Upper lobe of left lung (tissue), 6 donors: ENCODE data around the gene KRT33B. TPM values are rescaled to one million over a fixed set of nuclear protein-coding genes. Genes with fewer than 3 reads are reported as not detected.
A peak's percentile ranks its signal among the peaks of the same experiment; 100 is the strongest.

ENCODE experiments used
- ATAC-seq, 2 donors: fragments of 200-7000 bp; cut with Tn5 transposase; one replicate each; pipeline ENCODE4 v1.9.1; 2022; ENCODE audit warnings: mild to moderate bottlenecking in 2 of 2, moderate library complexity in 2 of 2; ENCODE audit not compliant: low FRiP score in 2 of 2
- DNase-seq, 2 donors: peaks; one replicate each; pipeline ENCODE4 v3.0.0-alpha.2; 2019 to 2020
- H3K27ac ChIP-seq, 4 donors: fragments of 200-600 bp; sonication (generic); one replicate each; pipeline ENCODE4 v1.5.1; 2016 to 2019
- H3K27me3 ChIP-seq, 4 donors: fragments of 200-600 bp; sonication (generic); one replicate each; pipeline ENCODE4 v1.5.1; 2017 to 2019
- H3K36me3 ChIP-seq, 4 donors: fragments of 200-600 bp; sonication (generic); one replicate each; pipeline ENCODE4 v1.5.1; 2016 to 2019
- H3K4me1 ChIP-seq, 4 donors: fragments of 200-600 bp; sonication (generic); one replicate each; pipeline ENCODE4 v1.5.1; 2018 to 2019
- H3K4me3 ChIP-seq, 4 donors: fragments of 200-600 bp; sonication (generic); one replicate each; pipeline ENCODE4 v1.5.1; 2017 to 2019; ENCODE audit warnings: mild to moderate bottlenecking in 2 of 4, moderate library complexity in 1 of 4
- H3K9me3 ChIP-seq, 4 donors: fragments of 200-600 bp; sonication (generic); one replicate each; pipeline ENCODE4 v1.5.1; 2018 to 2019
- EP300 ChIP-seq, 4 donors: sonication (generic); formaldehyde crosslinking; IDR thresholded peaks; one replicate each; pipeline ENCODE4 v1.5.1; 2017; ENCODE audit warnings: antibody characterized with exemption in 4 of 4, control low read depth in 2 of 4
- POLR2A ChIP-seq, 4 donors: fragments of 450-650 bp; IDR thresholded peaks; one replicate each; pipeline ENCODE4 v1.5.1; 2016 to 2017; ENCODE audit warnings: antibody characterized with exemption in 4 of 4, mild to moderate bottlenecking in 2 of 4
- POLR2AphosphoS5 ChIP-seq, 2 donors: sonication (generic); formaldehyde crosslinking; IDR thresholded peaks; one replicate each; pipeline ENCODE4 v1.5.1; 2017; ENCODE audit warnings: antibody characterized with exemption in 2 of 2
- whole genome bisulfite sequencing, 2 donors: methylation state at CpG; one replicate each; pipeline ENCODE4 v1.1.5; 2017 to 2018; 5-methylcytosine and 5-hydroxymethylcytosine counted together
- total RNA-seq, 6 donors: library from RNA; depleted of rRNA in 4 of 6; stranded (reverse); fragments of >200 nt in 4 of 6; gene quantifications; one replicate each; pipeline versions ENCODE4 v1.1.0 to v1.2.1, GENCODE V29; 2016 to 2021
- TF ChIP-seq, protein P1 (sequence below), 6 experiments: fragments of 450-650 bp in 4 of 6; fragments of 200-600 bp in 2 of 6; sonication (generic) in 2 of 6; IDR thresholded peaks; one replicate each; pipeline ENCODE4 v1.5.1; 2016 to 2019; ENCODE audit warnings: antibody characterized with exemption in 6 of 6
- donor health status: DM: no; HTN: no; CAD: no; lungs with moderate emphysema.
- donor health status: DM: no; HTN: yes; CAD: no; lungs with severe emphysema.

Gene KRT33B
- total RNA-seq, 6 donors from 2014 or later = not detected

DNA sequence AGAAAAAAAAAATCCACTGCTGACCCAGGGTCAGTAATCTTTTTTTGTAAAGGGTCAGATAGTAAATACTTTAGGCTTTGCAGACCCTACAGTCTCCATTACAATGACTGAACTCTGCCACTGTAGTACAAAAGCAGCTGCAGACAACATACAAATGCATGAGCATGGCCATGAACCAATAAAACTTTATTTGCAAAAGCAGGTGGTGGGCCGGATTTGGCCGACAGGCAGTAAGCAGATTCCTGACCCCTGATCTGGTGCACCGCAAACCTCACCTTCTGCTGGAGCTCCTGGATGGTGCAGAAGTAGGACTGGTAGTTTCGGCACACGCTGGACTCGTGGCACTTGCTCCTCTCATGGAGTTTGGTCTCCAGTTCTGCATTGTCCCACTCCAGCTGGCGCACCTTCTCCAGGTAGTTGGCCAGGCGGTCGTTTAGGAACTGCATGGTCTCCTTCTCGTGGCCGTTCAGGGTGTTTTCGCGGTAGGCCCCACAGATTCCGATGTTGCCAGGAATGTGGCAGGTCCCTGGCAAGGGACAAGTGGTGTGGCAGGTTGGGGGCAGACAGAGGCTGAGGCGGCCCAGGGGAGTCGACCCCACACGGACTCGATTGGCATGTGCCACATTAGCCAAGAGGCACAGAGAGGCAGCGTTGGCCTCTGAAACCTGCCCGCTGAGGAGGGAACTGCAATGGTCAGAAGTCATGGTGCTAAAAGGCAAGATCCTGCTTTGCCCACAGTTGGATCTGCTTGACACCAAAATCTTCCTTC is 41.6 kb upstream of the KRT33B start:
- Histone ChIP-seq H3K9me3 (no peaks in the 10 kb centered on the region), H3K4me3 (no peak overlapping the region), H3K27me3 (no peaks in the 10 kb centered on the region), H3K36me3 (no peaks in the 10 kb centered on the region), H3K27ac (no peak overlapping the region), H3K4me1 (peaks cover 0 to 5% (median under 1%) of the 10 kb centered on the region in 4 donors)
- WGBS, 2 donors = 95 to 97% methylated on average over 18 to 20 of the region's 20 CpGs
- DNase-seq (peak in 1 of 2 donors; percentile 38), ATAC-seq (no peak)
- no peak for TF ChIP-seq EP300 (IDR thresholded peaks at IDR 0.05)
- TF ChIP-seq, protein P1, sequence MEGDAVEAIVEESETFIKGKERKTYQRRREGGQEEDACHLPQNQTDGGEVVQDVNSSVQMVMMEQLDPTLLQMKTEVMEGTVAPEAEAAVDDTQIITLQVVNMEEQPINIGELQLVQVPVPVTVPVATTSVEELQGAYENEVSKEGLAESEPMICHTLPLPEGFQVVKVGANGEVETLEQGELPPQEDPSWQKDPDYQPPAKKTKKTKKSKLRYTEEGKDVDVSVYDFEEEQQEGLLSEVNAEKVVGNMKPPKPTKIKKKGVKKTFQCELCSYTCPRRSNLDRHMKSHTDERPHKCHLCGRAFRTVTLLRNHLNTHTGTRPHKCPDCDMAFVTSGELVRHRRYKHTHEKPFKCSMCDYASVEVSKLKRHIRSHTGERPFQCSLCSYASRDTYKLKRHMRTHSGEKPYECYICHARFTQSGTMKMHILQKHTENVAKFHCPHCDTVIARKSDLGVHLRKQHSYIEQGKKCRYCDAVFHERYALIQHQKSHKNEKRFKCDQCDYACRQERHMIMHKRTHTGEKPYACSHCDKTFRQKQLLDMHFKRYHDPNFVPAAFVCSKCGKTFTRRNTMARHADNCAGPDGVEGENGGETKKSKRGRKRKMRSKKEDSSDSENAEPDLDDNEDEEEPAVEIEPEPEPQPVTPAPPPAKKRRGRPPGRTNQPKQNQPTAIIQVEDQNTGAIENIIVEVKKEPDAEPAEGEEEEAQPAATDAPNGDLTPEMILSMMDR (IDR thresholded peaks at IDR 0.05) = no peak

DNA sequence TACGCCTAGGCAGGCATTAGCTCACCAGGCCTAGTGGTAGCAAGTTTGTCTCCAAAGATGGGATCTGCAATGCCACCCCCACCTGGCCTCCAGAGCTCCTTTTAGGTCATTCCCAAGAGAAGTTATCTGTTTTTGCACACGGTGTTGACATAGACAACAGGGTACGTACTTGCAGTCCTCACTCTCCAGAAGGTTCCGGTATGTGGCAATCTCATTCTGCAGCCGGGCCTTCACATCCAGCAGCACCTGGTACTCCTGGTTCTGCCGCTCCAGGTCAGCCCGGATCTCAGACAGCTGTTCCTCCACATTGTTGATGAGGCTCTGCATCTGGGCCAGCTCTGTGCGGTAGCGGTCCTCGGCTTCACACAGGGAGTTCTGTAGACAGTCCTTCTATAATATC is 37.6 kb upstream of the KRT33B start:
- Histone ChIP-seq H3K36me3 (no peaks in the 10 kb centered on the region), H3K27ac (no peak overlapping the region), H3K27me3 (no peaks in the 10 kb centered on the region), H3K4me3 (no peak overlapping the region), H3K9me3 (no peaks in the 10 kb centered on the region), H3K4me1 (peaks cover 0 to 7% (median 6%) of the 10 kb centered on the region in 4 donors)
- no peak for TF ChIP-seq POLR2A (IDR thresholded peaks at IDR 0.05)
- TF ChIP-seq EP300 (IDR thresholded peaks at IDR 0.05) = no peak
- no peak for TF ChIP-seq POLR2AphosphoS5 (IDR thresholded peaks at IDR 0.05)
- TF ChIP-seq, protein P1 (IDR thresholded peaks at IDR 0.05) = no peak
- 92 to 98% methylated on average over 10 of the region's 10 CpGs for WGBS, 2 donors
- ATAC-seq (no peak), DNase-seq (no peak)

DNA sequence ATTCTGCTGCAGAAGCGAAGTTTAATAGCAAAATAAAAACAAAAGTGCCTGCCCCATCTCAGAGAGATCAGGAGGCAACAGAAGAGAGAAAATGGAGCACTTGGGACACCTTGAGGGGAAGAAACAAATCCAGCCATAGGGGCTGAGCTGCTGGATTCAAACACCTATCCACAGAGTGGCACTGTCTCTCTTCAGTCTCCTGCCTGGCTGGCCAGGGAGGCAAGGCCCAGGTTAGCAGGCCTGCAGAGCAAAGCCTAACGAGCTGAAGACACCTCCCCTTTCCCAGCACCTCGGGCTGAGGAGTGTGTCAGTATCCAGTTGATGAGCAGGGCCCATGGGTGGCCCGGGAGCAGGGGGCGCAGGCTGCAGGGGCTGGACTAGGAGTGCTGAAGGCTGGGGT is 36.6 kb upstream of the KRT33B start:
- H3K27ac ChIP-seq = no peak overlapping the region
- H3K27me3 ChIP-seq = no peaks in the 10 kb centered on the region
- 66 to 69% methylated on average over 5 of the region's 5 CpGs for WGBS, 2 donors
- H3K4me3 ChIP-seq = no peak overlapping the region
- no peaks in the 10 kb centered on the region for H3K9me3 ChIP-seq
- H3K4me1 ChIP-seq = peaks cover 0 to 7% (median 6%) of the 10 kb centered on the region in 4 donors
- DNase-seq (peak in 1 of 2 donors; percentile 39), ATAC-seq (no peak)
- TF ChIP-seq POLR2A (IDR thresholded peaks at IDR 0.05) = no peak
- TF ChIP-seq POLR2AphosphoS5 (IDR thresholded peaks at IDR 0.05) = no peak
- TF ChIP-seq, protein P1 (IDR thresholded peaks at IDR 0.05) = no peak
- TF ChIP-seq EP300 (IDR thresholded peaks at IDR 0.05) = no peak
- H3K36me3 ChIP-seq = no peaks in the 10 kb centered on the region

DNA sequence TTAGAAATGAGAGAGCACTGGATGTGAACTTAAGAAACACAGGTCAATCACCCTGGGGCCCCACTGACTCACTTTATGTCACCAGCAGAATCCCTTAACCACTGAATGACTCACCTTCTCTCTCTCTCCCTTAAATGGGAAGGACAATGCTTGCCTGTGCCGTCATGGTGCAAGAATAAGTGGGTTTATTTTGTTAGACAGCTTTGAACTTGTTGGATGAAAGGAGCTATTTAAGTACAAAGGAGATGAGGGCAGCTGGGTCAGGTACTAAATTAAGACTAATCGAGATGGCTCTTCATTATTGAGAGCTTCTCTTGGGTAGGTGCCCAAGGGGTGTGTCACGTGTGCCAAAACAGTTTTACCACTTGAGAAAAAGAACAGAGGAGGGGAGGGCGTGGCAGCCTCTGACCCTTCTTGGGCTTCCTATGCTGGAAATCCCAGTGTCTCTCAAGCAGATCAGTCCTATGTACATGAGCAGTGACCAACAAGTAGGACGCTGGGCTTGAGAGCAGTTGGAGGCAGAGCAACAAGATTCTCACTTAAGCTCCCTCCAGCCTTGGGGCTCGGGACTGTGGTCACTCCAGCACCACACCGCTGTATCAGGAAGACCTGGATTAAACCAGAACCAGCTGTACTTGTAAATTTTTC is 34.5 kb upstream of the KRT33B start:
- no peak overlapping the region for H3K4me3 ChIP-seq
- peaks cover 0 to 7% (median 6%) of the 10 kb centered on the region in 4 donors for H3K4me1 ChIP-seq
- ATAC-seq = no peak
- H3K9me3 ChIP-seq = no peaks in the 10 kb centered on the region
- H3K27me3 ChIP-seq = no peaks in the 10 kb centered on the region
- H3K36me3 ChIP-seq = no peaks in the 10 kb centered on the region
- WGBS, 2 donors = 58 to 59% methylated on average over 7 of the region's 7 CpGs
- no peak for TF ChIP-seq POLR2AphosphoS5 (IDR thresholded peaks at IDR 0.05)
- TF ChIP-seq POLR2A (IDR thresholded peaks at IDR 0.05) = no peak
- TF ChIP-seq, protein P1 (IDR thresholded peaks at IDR 0.05) = no peak
- peak in 1 of 4 donors; percentile 12 for TF ChIP-seq EP300 (IDR thresholded peaks at IDR 0.05)
- DNase-seq = peak in 1 of 2 donors; percentile 40
- no peak overlapping the region for H3K27ac ChIP-seq
